Hindlimb muscle (tissue), 1 donor: ENCODE results near the gene NME5. TPM values are rescaled to one million over a fixed set of nuclear protein-coding genes. Genes with fewer than 3 reads are reported as not detected.

Experiments
- DNase-seq: peaks from one replicate; pipeline ENCODE4 v3.0.0-alpha.2; 2013
- polyA plus RNA-seq: library from polyadenylated mRNA; unstranded; fragments of 120-200 nt; gene quantifications from one replicate; pipeline ENCODE4 v1.2.1, GENCODE V29; 2013; ENCODE audit not compliant: insufficient read length

Gene NME5
- polyA plus RNA-seq, 1 donor = 0.68 TPM

GRCh38 chr5:138132543-138132942, 6.7 kb downstream of the NME5 start:
- DNase-seq = no peak

GRCh38 chr5:138129347-138129746, 9.9 kb downstream of the NME5 start:
- no peak for DNase-seq

GRCh38 chr5:138128334-138128733, 10.9 kb downstream of the NME5 start:
- DNase-seq = no peak

- DNase-seq = no peak
Observed at GRCh38 chr5:138115254-138115653, 24.0 kb downstream of the NME5 start.

- DNase-seq = no peak
Observed at GRCh38 chr5:138111937-138112336, 27.3 kb downstream of the NME5 start.

GRCh38 chr5:138111181-138111580, 28.0 kb downstream of the NME5 start:
- DNase-seq = no peak

GRCh38 chr5:138110266-138110963, 28.8 kb downstream of the NME5 start:
- DNase-seq = no peak

GRCh38 chr5:138109463-138110265, 29.6 kb downstream of the NME5 start:
- no peak for DNase-seq

GRCh38 chr5:138107213-138107612, 32.0 kb downstream of the NME5 start:
- DNase-seq = no peak

- DNase-seq = no peak
Observed at GRCh38 chr5:138105709-138106108, 33.5 kb downstream of the NME5 start.

GRCh38 chr5:138103319-138103637, 36.0 kb downstream of the NME5 start:
- no peak for DNase-seq

- no peak for DNase-seq
Observed at GRCh38 chr5:138102454-138103318, 36.5 kb downstream of the NME5 start.

- DNase-seq = no peak
Observed at GRCh38 chr5:138096997-138097828, 42.0 kb downstream of the NME5 start.

GRCh38 chr5:138096363-138096762, 42.9 kb downstream of the NME5 start:
- DNase-seq = no peak

GRCh38 chr5:138095100-138095907, 43.9 kb downstream of the NME5 start:
- no peak for DNase-seq

GRCh38 chr5:138093036-138093435, 46.2 kb downstream of the NME5 start:
- no peak for DNase-seq

GRCh38 chr5:138092301-138092700, 46.9 kb downstream of the NME5 start:
- no peak for DNase-seq

GRCh38 chr5:138091685-138092084, 47.5 kb downstream of the NME5 start:
- no peak for DNase-seq

- no peak for DNase-seq
Observed at GRCh38 chr5:138083702-138084101, 55.5 kb downstream of the NME5 start, which contains the start of gene WNT8A. TSS of gene WNT8A (plus strand) at chr5:138084033. CDS start at chr5:138084128, 95 bp downstream.

GRCh38 chr5:138082033-138082432, 57.2 kb downstream of the NME5 start:
- no peak for DNase-seq

GRCh38 chr5:138078006-138078643, 61.1 kb downstream of the NME5 start:
- no peak for DNase-seq
